GM18498 (cell line): Measurements from ENCODE around the gene CFAP46.
"Not testable (repeated sequence)": the region's sequence is repeated elsewhere in the genome, so short reads cannot be mapped to it uniquely, and the experiment has no call there.

Source experiments
- ATAC-seq: cut with Tn5 transposase; IDR thresholded peaks from one replicate; pipeline ENCODE4 v1.9.1; 2021; ENCODE audit warnings: mild to moderate bottlenecking, moderate library complexity; ENCODE audit not compliant: unreplicated experiment

CFAP46 gene

DNA sequence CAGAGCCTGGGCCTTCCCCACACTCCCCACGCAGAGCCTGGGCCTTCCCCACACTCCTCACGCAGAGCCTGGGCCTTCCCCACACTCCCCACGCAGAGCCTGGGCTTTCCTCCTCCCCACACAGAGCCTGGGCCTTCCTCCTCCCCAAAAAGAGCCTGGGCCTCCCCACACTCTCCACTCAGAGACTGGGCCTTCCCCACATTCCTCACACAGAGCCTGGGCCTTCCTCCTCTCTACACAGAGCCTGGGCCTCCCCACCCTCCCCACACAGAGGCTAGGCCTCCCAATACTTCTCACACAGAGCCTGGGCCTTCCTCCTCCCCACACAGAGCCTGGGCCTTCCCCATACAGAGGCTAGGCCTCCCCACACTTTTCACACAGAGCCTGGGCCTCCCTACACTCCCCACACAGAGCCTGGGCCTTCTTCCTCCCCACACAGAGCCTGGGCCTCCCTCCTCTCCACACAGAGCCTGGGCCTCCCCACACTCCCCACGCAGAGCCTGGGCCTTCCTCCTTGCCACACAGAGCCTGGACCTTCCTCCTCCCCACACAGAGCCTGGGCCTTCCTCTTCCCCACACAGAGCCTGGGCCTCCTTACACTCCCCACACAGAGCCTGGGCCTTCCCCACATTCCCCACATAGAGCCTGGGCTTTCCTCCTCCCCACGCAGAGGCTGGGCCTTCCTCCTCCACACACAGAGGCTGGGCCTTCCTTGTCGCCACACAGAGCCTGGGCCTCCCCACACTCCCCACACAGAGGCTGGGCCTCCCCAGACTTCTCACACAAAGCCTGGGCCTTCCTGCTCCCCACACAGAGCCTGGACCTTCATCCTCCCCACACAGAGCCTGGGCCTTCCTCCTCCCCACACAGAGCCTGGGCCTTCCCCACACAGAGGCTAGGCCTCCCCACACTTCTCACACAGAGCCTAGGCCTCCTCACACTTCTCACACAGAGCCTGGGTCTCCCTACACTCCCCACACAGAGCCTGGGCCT lies 10.8 kb downstream of the CFAP46 start:
- ATAC-seq: not testable (repeated sequence)

DNA sequence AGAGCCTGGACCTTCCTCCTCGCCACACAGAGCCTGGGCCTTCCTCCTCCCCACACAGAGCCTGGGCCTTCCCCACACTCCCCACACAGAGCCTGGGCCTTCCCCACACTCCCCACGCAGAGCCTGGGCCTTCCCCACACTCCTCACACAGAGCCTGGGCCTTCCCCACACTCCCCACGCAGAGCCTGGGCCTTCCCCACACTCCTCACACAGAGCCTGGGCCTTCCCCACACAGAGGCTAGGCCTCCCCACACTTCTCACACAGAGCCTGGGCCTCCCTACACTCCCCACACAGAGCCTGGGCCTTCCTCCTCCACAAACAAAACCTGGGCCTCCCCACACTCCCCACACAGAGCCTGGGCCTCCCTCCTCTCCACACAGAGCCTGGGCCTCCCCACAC lies 11.7 kb downstream of the CFAP46 start:
- not testable (repeated sequence) for ATAC-seq

DNA sequence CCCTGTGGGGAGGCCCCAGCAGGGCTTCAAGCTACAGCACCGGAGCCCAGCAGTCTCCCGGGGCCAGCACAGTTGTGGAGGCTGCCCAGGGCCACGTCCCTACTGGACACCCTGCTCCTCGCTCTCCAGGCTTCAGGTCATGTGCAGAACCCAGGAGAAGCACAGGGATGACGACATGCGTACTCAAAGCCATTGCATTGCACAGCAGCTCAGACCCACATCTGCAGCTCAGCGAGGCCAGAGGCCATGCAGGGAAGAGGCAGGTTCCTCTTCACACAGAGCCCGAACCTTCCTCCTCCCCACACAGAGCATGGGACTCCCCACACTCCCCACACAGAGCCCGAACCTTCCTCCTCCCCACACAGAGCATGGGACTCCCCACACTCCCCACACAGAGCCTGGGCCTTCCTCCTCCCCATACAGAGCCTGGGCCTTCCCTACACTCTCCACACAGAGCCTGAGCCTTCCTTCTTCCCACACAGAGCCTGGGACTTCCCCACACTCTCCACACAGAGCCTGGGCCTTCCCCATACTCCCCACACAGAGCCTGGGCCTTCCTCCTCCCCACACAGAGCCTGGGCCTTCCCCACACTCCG lies 12.3 kb downstream of the CFAP46 start:
- no peak for ATAC-seq

DNA sequence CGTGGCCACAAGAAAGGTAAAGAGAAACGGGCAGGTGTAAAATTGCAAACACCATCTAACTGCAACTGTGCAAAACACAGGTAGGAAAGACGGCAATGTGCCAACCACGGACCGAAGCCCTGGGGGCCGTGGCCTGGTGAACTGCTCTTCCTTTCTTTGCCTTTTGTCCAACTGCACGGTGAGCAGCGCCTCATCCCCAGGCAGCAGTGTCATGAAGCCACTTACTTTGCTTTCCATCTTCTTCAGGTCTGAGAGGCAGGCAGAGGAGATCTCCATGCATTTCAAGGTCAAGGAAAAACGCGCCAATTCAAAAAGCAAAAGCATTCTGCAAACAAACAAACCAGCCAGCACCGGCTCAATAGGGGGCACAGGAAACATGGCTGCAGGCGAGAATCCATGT lies 12.9 kb downstream of the CFAP46 start:
- no peak for ATAC-seq

DNA sequence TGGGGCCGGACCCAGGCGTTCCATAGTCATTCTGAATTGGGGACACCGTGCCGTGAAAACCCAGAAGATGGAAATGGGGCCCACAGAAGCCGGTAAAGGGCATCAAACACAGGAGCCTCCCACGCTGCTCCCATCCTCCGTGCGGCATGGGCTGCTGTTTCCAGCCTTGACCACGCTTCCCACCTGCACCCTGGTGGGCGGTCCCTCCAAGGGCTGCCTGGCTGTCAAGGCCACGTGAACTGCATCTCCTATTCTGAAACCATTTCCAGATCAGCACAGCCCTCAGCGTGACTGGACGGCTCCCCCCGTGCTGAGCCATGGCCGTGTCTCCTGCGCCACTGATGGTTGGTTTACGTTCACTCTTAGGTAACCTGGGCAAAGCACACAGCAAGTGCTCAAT lies 14.1 kb downstream of the CFAP46 start:
- no peak for ATAC-seq

DNA sequence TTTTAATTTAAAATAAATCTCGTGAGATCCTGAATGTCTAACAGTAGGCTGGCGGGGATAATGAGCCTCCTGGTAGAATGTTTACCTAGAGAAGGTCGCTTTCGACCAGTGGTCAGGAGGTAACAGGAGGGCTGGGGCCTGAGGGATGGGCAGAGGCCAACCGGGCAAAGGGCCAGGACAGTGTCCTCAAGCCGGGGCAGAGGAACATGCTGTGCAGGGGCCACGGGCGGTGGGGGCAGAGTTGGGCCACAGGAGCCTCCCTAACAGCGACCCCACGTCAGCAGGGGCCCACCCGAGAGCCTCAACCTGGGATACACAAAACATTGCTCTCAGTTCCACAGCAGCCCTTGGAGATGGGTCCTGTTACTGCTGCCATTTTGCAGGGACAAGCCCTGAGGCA lies 14.5 kb downstream of the CFAP46 start:
- no peak for ATAC-seq

DNA sequence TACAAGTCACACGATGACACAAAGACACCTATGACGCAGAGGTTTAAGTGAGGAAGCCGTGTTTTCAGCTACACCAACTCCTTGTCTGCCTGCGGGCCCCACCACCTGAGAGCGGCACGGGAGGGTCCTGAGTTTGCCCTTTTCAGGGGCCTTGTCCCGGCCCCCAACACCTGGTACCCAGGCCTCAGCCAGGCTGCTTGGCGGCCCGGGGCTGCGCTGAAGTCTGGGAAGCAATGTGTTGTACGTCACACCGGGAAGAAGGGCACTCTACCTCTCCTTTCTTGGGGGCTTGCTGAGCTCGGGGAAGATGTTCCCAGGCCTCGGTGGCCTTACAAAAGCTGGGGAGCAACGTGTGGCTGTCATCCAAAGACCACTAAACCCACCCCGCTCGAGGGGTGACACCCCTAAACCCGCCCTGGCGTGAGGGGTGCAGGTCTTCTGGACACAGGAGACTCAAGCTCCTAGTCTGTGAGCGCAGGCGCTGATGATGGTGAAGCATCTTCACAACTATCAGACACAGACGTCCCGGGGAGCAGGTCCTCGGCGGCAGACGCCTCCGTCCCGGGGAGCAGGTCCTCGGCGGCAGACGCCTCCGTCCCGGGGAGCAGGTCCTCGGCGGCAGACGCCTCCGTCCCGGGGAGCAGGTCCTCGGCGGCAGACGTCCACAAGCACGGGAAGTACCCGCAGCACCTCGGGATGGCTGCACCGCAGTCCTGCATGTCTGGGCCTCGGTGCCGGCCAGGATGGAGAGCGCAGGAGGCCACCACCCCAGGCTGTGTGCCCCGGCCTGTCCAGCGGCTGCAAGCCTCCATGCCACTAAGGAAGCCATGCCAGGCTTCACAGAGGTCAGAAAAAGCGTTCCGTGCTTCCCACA lies 15.4 kb downstream of the CFAP46 start:
- no peak for ATAC-seq

DNA sequence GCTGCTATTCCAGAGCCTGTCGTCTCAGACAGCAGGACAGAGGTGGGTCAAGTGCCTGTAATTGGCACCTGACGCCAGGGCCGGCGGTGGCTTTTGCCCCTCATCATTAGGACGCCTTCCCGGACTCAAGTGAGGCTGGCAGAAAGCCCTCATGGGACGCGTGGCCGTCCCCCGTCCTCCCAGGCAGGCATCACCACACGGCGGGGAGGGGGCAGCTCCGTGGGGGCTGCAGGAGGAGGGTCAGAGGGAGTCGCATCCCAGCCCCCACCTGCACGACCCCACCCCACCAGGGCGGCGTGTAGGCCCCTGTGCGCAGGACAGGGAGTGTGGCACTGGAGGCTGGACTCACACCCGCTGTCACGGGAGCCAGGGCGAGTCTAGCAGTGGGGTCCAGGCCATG lies 16.3 kb downstream of the CFAP46 start:
- no peak for ATAC-seq

DNA sequence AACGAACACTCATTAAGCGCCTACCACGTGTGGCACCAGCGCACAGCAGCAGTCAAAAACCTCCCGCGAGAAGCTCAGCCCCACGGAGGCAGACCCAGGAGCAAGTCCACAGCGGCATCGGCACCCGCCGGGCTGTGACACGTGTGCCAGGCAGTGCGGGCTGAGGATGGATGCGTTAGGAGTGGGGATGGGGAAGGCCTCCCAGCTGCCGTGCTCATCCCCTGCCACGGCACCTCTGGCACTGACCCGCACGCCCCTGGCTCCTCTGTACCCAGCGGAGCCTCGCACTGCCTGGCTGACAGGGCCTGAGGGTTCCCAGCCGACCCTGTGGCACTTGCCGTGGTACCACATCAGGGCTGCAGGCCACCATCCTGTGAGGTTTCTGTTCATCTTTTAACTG lies 16.8 kb downstream of the CFAP46 start:
- no peak for ATAC-seq

DNA sequence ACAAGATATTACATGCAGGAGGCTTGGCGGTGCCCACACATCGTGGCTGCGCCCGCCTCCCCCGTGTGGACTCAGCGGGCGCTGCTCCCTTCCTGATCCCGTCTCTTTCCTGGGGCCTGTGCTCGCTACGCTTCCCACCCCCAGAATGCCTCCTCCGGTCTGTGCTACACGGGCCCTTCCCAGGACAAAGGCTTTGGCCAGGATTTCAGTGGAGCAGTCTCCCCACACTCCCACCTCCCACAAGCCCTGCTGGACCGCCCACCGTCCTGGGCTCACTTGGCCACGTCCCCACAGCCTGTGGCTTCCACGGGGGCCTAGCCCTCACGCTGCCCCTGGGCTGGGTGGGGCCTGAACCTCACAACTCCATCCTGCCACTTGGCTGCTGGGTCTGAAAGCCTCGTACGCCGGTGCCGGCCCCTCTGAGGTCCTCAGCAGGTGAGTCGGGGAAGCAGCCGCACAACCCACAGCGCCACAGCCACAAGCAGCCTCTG lies 17.3 kb downstream of the CFAP46 start:
- no peak for ATAC-seq

DNA sequence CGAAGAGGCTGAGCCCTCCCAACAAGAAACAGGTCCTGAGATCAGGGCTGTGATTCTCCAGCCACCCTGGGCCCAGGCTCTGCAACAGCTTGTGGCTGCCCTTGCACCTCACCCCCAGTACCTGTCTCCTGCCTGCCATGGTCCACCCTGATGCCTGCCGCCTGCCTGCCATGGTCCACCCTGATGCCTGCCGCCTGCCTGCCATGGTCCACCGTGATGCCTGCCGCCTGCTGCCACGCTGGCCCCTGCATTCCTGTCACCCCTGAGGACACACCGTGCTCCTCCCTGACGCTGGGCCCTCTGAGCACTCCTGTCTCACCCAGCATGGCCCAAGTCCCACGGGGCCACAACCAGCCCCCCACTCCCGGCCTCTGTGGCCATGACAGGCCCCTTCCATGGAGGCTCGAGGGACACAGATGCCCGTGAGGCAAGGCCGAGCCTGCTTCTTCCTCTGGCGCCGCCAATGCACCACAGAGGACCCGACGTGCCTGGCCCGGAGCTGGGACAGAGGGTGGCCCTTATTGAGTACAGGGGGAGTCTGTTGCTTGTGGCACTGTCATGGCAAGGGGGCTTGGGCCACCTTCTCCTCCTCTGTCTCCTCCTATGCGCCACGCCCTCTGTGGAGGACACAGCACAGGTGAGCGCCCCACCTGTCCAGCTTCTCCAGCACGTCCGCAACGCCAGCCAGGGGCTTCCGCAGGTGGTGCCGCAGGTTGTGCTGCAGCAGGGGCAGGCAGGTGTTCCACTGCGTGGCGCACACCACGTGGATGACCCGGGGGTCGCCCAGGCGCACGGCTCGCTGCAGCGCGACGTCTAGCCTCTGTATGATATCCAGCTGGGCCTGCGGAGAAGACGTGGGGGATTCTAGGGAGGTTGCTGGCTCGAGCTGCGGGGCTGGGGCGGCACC lies 18.1 kb downstream of the CFAP46 start:
- ATAC-seq: no peak

DNA sequence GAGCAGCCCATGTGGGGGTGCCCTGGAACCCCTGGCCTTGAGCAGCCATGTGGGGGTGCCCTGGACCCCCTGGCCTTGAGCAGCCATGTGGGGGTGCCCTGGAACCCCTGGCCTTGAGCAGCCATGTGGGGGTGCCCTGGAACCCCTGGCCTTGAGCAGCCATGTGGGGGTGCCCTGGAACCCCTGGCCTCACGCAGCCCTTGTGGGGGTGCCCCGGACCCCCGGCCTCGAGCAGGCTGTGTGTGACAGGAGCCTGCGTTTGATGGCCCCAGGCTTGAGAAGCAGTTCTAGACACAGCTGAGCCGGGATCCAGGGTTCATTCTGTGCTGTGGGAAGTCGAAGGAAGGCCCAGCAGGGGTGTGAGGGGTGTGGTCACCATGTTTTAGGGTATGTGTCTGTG lies 19.0 kb downstream of the CFAP46 start:
- not testable (repeated sequence) for ATAC-seq

DNA sequence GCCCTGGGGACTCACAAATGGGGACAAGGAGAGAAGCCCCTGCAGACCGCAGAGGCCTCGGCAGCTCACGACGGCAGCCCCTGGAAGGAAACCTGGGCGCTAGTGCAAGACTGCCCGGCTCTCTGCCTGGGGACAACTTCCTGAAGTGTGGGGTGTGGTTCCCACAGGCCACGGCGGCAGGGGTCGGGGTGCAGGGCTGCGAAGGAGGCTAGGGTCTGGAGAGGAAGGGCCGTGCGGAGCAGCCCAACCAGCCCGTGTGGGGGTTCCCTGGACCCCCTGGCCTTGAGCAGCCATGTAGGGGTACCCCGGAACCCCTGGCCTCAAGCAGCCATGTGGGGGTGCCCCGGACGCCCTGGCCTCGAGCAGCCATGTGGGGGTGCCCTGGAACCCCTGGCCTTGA lies 19.5 kb downstream of the CFAP46 start:
- no peak for ATAC-seq

DNA sequence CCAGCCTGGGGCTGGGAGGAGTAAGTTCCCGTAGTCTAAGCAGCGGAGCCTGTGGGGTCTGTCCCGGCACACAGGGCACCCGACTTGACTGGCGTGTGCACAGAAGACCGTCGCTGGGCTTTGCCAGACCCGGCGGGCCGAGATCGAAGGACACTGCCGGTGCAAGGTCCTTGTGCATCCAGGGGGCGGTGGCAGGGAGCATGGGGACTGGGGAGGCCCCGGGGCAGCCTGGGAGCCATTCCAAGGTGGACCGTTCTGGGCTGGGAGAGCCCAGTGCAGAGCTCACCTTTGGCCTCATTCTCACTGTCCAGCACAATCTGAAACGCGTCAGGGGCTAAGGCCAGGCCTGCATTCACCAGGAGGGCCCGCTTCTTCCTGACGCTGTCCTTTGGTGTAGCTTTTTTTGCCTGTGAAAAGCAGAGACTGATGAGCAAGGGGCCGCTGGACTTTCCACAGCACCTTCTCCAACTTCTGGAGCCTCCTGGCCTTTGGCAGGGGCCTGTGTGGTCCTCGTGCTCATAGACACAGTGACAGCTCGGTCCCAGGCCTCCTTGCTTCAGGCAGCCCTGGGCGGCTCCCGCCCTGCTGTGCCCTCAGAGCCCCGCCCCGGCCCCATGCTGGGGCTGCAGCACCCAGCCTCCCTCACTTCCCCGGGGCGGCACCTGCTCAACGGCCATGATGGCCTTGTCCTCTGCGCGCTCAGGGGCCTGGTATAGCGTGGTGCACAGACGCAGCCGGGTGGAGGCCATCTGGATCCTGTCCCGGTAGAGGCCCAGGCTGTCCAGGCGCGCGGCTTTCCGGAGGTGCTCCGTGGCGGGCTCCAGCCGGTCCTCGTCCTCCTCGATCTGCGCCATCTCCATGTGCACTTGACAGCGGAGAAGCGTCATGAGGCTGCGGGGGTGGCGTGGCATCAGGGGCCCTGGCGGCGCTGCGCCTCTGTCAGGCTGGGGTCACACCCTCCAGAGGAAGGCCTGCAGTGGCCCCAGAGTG lies 20.3 kb downstream of the CFAP46 start:
- ATAC-seq: no peak

DNA sequence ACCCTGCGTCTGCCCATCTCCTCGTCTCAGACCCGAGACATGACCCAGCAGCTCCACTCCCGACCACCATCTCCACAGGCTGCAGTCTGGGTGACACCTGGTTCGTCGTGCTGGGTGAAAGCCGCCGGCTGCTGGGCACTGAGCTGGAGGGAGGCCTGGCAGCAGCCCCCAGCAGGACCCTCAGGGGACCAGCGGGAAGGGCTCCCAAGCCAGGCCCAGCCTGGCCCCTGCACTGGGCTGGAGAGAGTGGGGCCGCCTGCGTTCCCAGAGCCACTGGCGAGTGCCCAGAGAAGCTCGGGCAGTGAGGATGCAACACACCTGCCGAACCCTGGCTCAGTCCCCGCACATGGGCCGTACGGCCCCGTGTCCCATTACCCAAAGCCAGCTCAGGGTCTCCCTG lies 21.3 kb downstream of the CFAP46 start:
- ATAC-seq: no peak

DNA sequence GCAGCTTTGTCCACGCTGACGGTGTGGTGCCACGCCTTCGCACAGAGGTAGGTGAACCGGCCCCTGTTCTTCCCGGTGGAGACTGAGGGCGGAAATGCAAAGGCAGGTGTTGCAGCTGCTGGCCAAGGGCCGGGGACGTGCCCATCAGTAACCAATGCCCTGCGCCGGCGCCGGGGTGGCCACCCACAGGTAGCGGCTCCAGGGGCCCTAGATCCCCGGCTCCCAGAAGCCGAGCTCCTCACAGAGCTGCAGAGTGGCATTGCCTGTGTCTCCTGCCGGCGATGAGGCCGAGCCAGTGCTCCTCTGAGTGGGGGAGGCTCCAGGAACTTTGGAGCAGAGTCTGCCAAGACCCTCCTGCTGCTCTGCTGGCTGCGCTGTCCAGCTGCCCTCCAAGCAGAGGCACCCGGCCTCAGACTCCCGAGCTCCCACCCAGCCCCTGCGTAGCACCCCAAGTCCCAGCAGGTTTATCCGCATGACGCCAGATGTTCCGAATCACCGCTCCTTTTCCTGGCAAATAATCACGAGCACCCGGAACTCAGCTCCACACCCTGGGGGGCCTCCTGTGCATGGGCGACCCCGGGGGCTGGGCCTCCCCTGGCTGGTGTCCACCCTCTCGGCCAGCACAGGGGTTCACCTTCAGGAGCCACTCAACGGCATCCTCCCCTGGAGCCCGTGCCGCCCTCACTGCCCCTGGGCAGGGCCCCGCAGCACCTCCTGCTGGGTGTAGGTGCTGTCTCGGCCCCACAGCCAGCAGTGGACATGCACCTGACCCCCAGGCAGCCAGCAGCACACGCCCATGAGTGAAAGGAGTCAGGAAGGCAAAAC lies 22.1 kb downstream of the CFAP46 start:
- no peak for ATAC-seq

DNA sequence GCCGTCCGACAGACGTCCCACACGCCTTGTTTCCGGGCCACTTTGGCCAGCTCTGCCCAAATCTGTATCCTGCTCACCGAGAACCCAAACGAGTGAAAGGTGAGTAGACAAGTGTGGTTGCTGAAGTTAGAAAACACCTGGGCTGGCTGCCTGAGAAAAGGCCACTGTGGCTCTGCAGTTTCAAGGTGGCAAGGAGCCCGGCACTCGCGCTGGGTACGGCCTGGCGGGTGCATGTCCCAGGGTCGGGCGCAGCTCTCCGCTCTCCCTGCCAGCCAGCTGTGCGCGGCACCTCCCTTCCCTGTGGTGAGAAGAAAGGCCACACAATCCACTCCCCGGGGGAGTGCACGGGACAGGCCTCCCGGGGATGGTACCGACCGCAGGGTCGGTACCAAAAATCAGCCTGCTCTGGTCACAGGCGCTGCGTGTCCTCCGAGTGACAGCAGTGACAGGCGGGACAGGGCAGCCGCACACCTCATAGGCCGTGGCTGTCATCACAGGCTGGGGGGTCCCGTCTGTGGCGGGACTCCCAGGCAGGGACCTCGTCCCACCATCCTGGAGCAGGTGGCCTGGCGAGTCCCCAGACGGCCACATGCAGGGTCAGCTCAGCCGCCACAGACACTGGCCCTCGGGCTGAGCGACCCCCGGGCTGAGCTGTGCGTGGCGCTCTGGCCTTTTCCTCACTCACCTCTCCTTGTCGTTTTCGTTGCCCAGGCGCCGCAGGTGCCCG lies 22.8 kb downstream of the CFAP46 start:
- no peak for ATAC-seq
